K562 (cell line): ENCODE data around the gene NSF. TPM values are rescaled to one million over a fixed set of nuclear protein-coding genes. Genes with fewer than 3 reads are reported as not detected.

Experiments
- ATAC-seq: fragments of 200-7000 bp; cut with Tn5 transposase; 3 replicates; pipeline ENCODE4 v1.9.1; 2020; ENCODE audit warnings: moderate library complexity
- BruUV-seq: library from RNA; stranded (reverse); fragments of 400-500 nt; replicated peaks from 2 replicates; lab custom pipeline; 2021; lab: Mats Ljungman, UMichigan
- CTCF ChIA-PET: fragments of 300-600 bp; formaldehyde crosslinking; extraction: SDS; loops from one replicate; lab custom pipeline; 2021; ENCODE audit warnings: low intra/inter-chr PET ratio; lab: Yijun Ruan, JAX
- POLR2A ChIA-PET: fragments of 300-600, 350-650 bp; sonication (Branson Sonifier 250); formaldehyde crosslinking; extraction: SDS; loops from one replicate; lab custom pipeline; 2021; ENCODE audit warnings: antibody characterized with exemption, inconsistent platforms; lab: Yijun Ruan, JAX
- DNase-seq, 4 experiments: peaks; one replicate each; pipeline versions ENCODE4 v3.0.0 to v3.0.0-alpha.2; 2011 to 2018; ENCODE audit warnings: low spot score in 3 of 4, mixed read lengths in 3 of 4; ENCODE audit errors: extremely low read depth in 1 of 4
- FAIRE-seq: peaks from 2 replicates; lab custom pipeline; 2011; peaks lifted over from hg19 to GRCh38; lab: Jason Lieb, UNC
- H2AFZ ChIP-seq: 2 replicates; pipeline ENCODE4 v1.6.0; 2011; ENCODE audit warnings: low read depth, low read length, control low read depth, inconsistent platforms
- H3K27ac ChIP-seq: fragments of 200-600 bp; 3 replicates; pipeline ENCODE4 v1.8.0; 2011; ENCODE audit warnings: low read depth, mild to moderate bottlenecking, control low read depth, inconsistent platforms, low read length, moderate library complexity, mixed read lengths; ENCODE audit errors: extremely low read depth
- H3K27me3 ChIP-seq, 2 experiments: fragments of 300-600 bp in 1 of 2; 2 replicates in 1 of 2; 3 replicates in 1 of 2; pipeline versions ENCODE4 v1.6.0 to v1.8.0; 2011; ENCODE audit warnings: inconsistent platforms in 2 of 2, low read length in 2 of 2, mild to moderate bottlenecking in 1 of 2, mixed read lengths in 1 of 2, moderate library complexity in 1 of 2; ENCODE audit not compliant: control insufficient read depth in 2 of 2, insufficient read depth in 2 of 2
- H3K36me3 ChIP-seq: fragments of 300-600 bp; 3 replicates; pipeline ENCODE4 v1.8.0; 2011; ENCODE audit warnings: mild to moderate bottlenecking, low read length, inconsistent platforms; ENCODE audit not compliant: control insufficient read depth, insufficient read depth
- H3K4me1 ChIP-seq, 2 experiments: fragments of 200-600 bp in 1 of 2; replicated peaks in 1 of 2; 2 replicates in 1 of 2; 3 replicates in 1 of 2; pipeline versions ENCODE4 v1.5.1 to v1.8.0; 2011; ENCODE audit warnings: inconsistent platforms in 2 of 2, low read length in 2 of 2, mild to moderate bottlenecking in 1 of 2, mixed read lengths in 1 of 2, moderate library complexity in 1 of 2; ENCODE audit not compliant: control insufficient read depth in 2 of 2, insufficient read depth in 2 of 2
- H3K4me2 ChIP-seq: 2 replicates; pipeline ENCODE4 v1.6.1; 2011; ENCODE audit warnings: low read length, control low read depth, inconsistent platforms, mixed read lengths; ENCODE audit not compliant: insufficient read depth
- H3K4me3 ChIP-seq: fragments of 200-600 bp; sonication (generic), shearing (Covaris generic); 2 replicates; pipeline ENCODE4 v1.5.1; 2016; ENCODE audit warnings: control low read depth, inconsistent platforms
- H3K79me2 ChIP-seq: fragments of 200-600 bp; 3 replicates; pipeline ENCODE4 v1.8.0; 2011; ENCODE audit warnings: low read length, inconsistent platforms; ENCODE audit not compliant: control insufficient read depth, insufficient read depth
- H3K9ac ChIP-seq, 2 experiments: 2 replicates each; pipeline versions ENCODE4 v1.6.0 to v1.6.1; 2011; ENCODE audit warnings: low read depth in 2 of 2, low read length in 2 of 2, control low read depth in 1 of 2, inconsistent platforms in 1 of 2, mild to moderate bottlenecking in 1 of 2, mixed read lengths in 1 of 2; ENCODE audit not compliant: insufficient read depth in 1 of 2
- H3K9me1 ChIP-seq: one replicate; pipeline ENCODE4 v1.6.0; 2011; ENCODE audit warnings: inconsistent platforms, mild to moderate bottlenecking, low read length, moderate library complexity; ENCODE audit not compliant: control insufficient read depth, insufficient read depth
- H3K9me3 ChIP-seq: replicated peaks from 2 replicates; pipeline ENCODE4 v1.5.1; 2011; ENCODE audit warnings: low read depth, low read length, inconsistent platforms; ENCODE audit not compliant: control insufficient read depth, insufficient read depth
- H4K20me1 ChIP-seq: replicated peaks from 2 replicates; pipeline ENCODE4 v1.6.1; 2011; ENCODE audit warnings: low read length, inconsistent platforms, mixed read lengths; ENCODE audit not compliant: control insufficient read depth, insufficient read depth
- NKRF ChIP-seq: fragments of 450-650 bp; IDR thresholded peaks from 2 replicates; pipeline ENCODE4 v1.6.1; 2016; ENCODE audit warnings: borderline replicate concordance
- PTBP1 ChIP-seq: fragments of 200-400 bp; formaldehyde crosslinking; IDR thresholded peaks from 2 replicates; pipeline ENCODE4 v1.6.1; 2017; ENCODE audit warnings: low read depth, low read length
- WHSC1 ChIP-seq: IDR thresholded peaks from one replicate; pipeline ENCODE4 v1.6.1; 2012; ENCODE audit warnings: low read length, control low read depth, inconsistent platforms
- ZFX ChIP-seq: sonication (generic); formaldehyde crosslinking; IDR thresholded peaks from 2 replicates; pipeline ENCODE4 v1.8.0; 2022; ENCODE audit warnings: mild to moderate bottlenecking, missing genetic modification reagents, moderate library complexity
- WGBS: fragments of 100-300 bp; shearing (Covaris generic); methylation state at CpG from one replicate; pipeline ENCODE4 v1.1.6; 2016; ENCODE audit warnings: low coverage, mixed read lengths; ENCODE audit not compliant: insufficient coverage; ENCODE audit errors: missing lambda C conversion rate; 5-methylcytosine and 5-hydroxymethylcytosine counted together
- in situ Hi-C: fragments of 300-500 bp; cut with MboI; formaldehyde crosslinking; loops from 4 replicates; pipeline ENCODE4 v1.15.0; 2018; ENCODE audit warnings: inconsistent platforms, mixed read lengths
- intact Hi-C: fragments of 100-400 bp; cut with micrococcal nuclease; formaldehyde crosslinking; loops from 2 replicates; pipeline ENCODE4 v1.14.2; 2022
- polyA plus RNA-seq, 8 experiments: library from polyadenylated mRNA; depleted of rRNA in 4 of 8; stranded (reverse) in 5 of 8; unstranded in 3 of 8; fragments of >200 nt; fragmentation: Nextera tagmentation in 2 of 8; fragmentation: Illumina TruSeq in 1 of 8; extraction: Ambion mirVana in 2 of 8; extraction: Trizol in 1 of 8; gene quantifications; 2 replicates each; pipeline versions ENCODE4 v1.2.1 to v1.2.3, GENCODE V29; 2011 to 2014; ENCODE audit warnings: inconsistent platforms in 1 of 8, missing spikeins in 1 of 8
- total RNA-seq, 7 experiments: library from RNA; depleted of rRNA in 6 of 7; stranded (reverse); fragments of >200 nt in 6 of 7; fragmentation: Illumina TruSeq in 2 of 7; extraction: Trizol in 2 of 7; gene quantifications; 2 replicates each; pipeline versions ENCODE4 v1.2.1 to v1.2.3, GENCODE V29; 2011 to 2021; ENCODE audit warnings: low replicate concordance in 1 of 7

NSF gene
- total and polyA plus RNA-seq, 9 of the 15 experiments (the other 6 are each of a cell fraction or from before 2014, with no cell fraction given) = 16.7 to 39.8 (median 36.7) TPM

- ATAC-seq (no peak), DNase-seq (no peak), FAIRE-seq (no peak)
- Histone ChIP-seq H3K27ac (no peak overlapping the region), H3K4me1 (peaks cover 20 to 31% of the 10 kb centered on the region in 2 experiments), H3K27me3 (no peaks in the 10 kb centered on the region), H3K36me3 (no peaks in the 10 kb centered on the region), H3K4me3 (no peak overlapping the region), H3K9ac (no peak overlapping the region), H3K4me2 (no peak overlapping the region), H3K9me1 (no peaks in the 10 kb centered on the region), H4K20me1 (no peaks in the 10 kb centered on the region), H3K79me2 (no peaks in the 10 kb centered on the region), H3K9me3 (peaks cover 3% of the 10 kb centered on the region; the same call in 1 of the 2 replicates), H2AFZ (peak overlapping the region; percentile 99)
- CTCF ChIA-PET = no interaction called here
- no peak for TF ChIP-seq NKRF
- TF ChIP-seq WHSC1 = no peak
- TF ChIP-seq PTBP1 = no peak
- no peak for TF ChIP-seq ZFX (CRISPR knock-in tag)
- BruUV-seq = no TSS peak
- POLR2A ChIA-PET = interaction anchor here (0.7 to 1.3 kb wide), 6 partner anchors 11 to 74 kb away, joined by 3 to 4 read pairs (median 3); no protein-coding TSS in a partner anchor
- in situ Hi-C loops = no loop called here
- intact Hi-C loops = no loop called here
- WGBS = 69% methylated on average over 8 of the region's 8 CpGs
Observed at GRCh38 chr17:46796956-46797530, 206.6 kb downstream of the NSF start.
